ENCODE measurements around the gene UBE2QL1.

Gene UBE2QL1

GRCh38 chr5:6432206-6432605 lies 16.5 kb upstream of the UBE2QL1 start (continued):
- TF ChIP-seq PRDM10 (tag by site-specific recombination; IDR thresholded peaks at IDR 0.05) (no peak), ZNF660 (tag by site-specific recombination; IDR thresholded peaks at IDR 0.05) (no peak)

GRCh38 chr5:6434731-6435130 lies 13.9 kb upstream of the UBE2QL1 start:
- Histone ChIP-seq H3K27ac (ENCODE audit: extremely low read depth, low read depth, low read length) (no peak overlapping the region), H3K4me1 (ENCODE audit: control insufficient read depth, insufficient read depth, low read length) (no peaks in the 10 kb centered on the region), H3K9me3 (ENCODE audit: control insufficient read depth, insufficient read depth, low read depth, low read length) (peaks cover 4% of the 10 kb centered on the region; the same call in 1 of the 2 replicates), H3K36me3 (ENCODE audit: control insufficient read depth in 2 of 2, insufficient read depth in 1 of 2, low read length in 2 of 2) (no peaks in the 10 kb centered on the region), H3K4me3 (ENCODE audit: low read depth, low read length) (no peak overlapping the region)
- ChIA-PET POLR2A (interaction anchor here (1.5 kb wide), 1 partner anchor 56 kb away, joined by 4 read pairs; the partner anchor contains the start of gene MED10), CTCF (interaction anchor here (0.7 to 1.7 kb wide), 12 partner anchors 9 to 342 kb away, joined by 3 to 16 read pairs (median 4); no protein-coding TSS in a partner anchor)
- no peak for TF ChIP-seq ZNF37A (tag by site-specific recombination; IDR thresholded peaks at IDR 0.05)
- no peak for TF ChIP-seq ZNF48 (tag by site-specific recombination; IDR thresholded peaks at IDR 0.05)
- TF ChIP-seq ZNF549 (tag by site-specific recombination; IDR thresholded peaks at IDR 0.05): no peak
- no peak for TF ChIP-seq ZSCAN5A (tag by site-specific recombination; IDR thresholded peaks at IDR 0.05)
- TF ChIP-seq ZNF704 (tag by site-specific recombination; IDR thresholded peaks at IDR 0.05): no peak
- TF ChIP-seq ZNF404 (tag by site-specific recombination; IDR thresholded peaks at IDR 0.05): no peak
- TF ChIP-seq ZIC2 (tag by site-specific recombination; IDR thresholded peaks at IDR 0.05): no peak
- no peak for TF ChIP-seq ZNF214 (tag by site-specific recombination; IDR thresholded peaks at IDR 0.05; ENCODE audit: borderline replicate concordance)

- Histone ChIP-seq H3K27ac (ENCODE audit: extremely low read depth, low read depth, low read length) (no peak overlapping the region), H3K36me3 (ENCODE audit: control insufficient read depth in 2 of 2, insufficient read depth in 1 of 2, low read length in 2 of 2) (no peaks in the 10 kb centered on the region), H3K9me3 (ENCODE audit: control insufficient read depth, insufficient read depth, low read depth, low read length) (peaks cover 4% of the 10 kb centered on the region; the same call in 1 of the 2 replicates), H3K4me1 (ENCODE audit: control insufficient read depth, insufficient read depth, low read length) (no peaks in the 10 kb centered on the region), H3K4me3 (ENCODE audit: low read depth, low read length) (no peak overlapping the region)
- ChIA-PET CTCF (interaction anchor here (0.7 to 1.7 kb wide), 11 partner anchors 10 to 147 kb away, joined by 3 to 16 read pairs (median 4); no protein-coding TSS in a partner anchor), POLR2A (interaction anchor here (1.5 kb wide), 1 partner anchor 57 kb away, joined by 4 read pairs; the partner anchor contains the start of gene MED10)
- TF ChIP-seq ZNF670 (tag by site-specific recombination; IDR thresholded peaks at IDR 0.05; ENCODE audit: low read depth): no peak
- no peak for TF ChIP-seq TCF7L2 (IDR thresholded peaks at IDR 0.05; ENCODE audit: borderline replicate concordance, low read depth, low read length)
- no peak for TF ChIP-seq ZNF555 (tag by site-specific recombination; conservative IDR thresholded peaks at IDR 0.05)
- no peak for TF ChIP-seq ZNF513 (tag by site-specific recombination; IDR thresholded peaks at IDR 0.05)
- TF ChIP-seq ZNF354C (tag by site-specific recombination; IDR thresholded peaks at IDR 0.05; ENCODE audit: borderline replicate concordance, low read depth): no peak
- no peak for TF ChIP-seq ZEB2 (tag by site-specific recombination; IDR thresholded peaks at IDR 0.05)
- no peak for TF ChIP-seq ZNF148 (tag by site-specific recombination; IDR thresholded peaks at IDR 0.05; ENCODE audit: borderline replicate concordance)
- no peak for TF ChIP-seq ZNF639 (tag by site-specific recombination; IDR thresholded peaks at IDR 0.05)
- no peak for TF ChIP-seq ZNF426 (tag by site-specific recombination; IDR thresholded peaks at IDR 0.05)
- peak; percentile 47; the same call in 1 of the 2 replicates for TF ChIP-seq IKZF3 (tag by site-specific recombination; IDR thresholded peaks at IDR 0.05)
Observed at GRCh38 chr5:6435356-6435755, 13.3 kb upstream of the UBE2QL1 start.

Data from HEK293 (cell line).